Right atrium auricular region (tissue), 2 donors: Measurements from ENCODE around the gene DGKE. TPM values are rescaled to one million over a fixed set of nuclear protein-coding genes. Genes with fewer than 3 reads are reported as not detected.

Experiments used
- DNase-seq: peaks from one replicate; pipeline ENCODE4 v3.0.0-alpha.2; 2019; ENCODE audit warnings: low spot score
- H3K27ac ChIP-seq, 2 donors: fragments of 200-600 bp; sonication (generic); 1 replicate in 1 of 2; 2 replicates in 1 of 2; pipeline ENCODE4 v1.5.1; 2016 to 2019
- H3K27me3 ChIP-seq, 2 donors: fragments of 200-600 bp; sonication (generic); one replicate each; pipeline versions ENCODE4 v1.5.1 to v1.6.0; 2017 to 2019
- H3K36me3 ChIP-seq: fragments of 200-600 bp; sonication (generic); one replicate; pipeline ENCODE4 v1.5.1; 2016
- H3K4me1 ChIP-seq, 2 donors: fragments of 200-600 bp; sonication (generic); one replicate each; pipeline versions ENCODE4 v1.5.1 to v1.6.0; 2017 to 2019
- H3K4me3 ChIP-seq, 2 donors: fragments of 200-600 bp; sonication (generic); 1 replicate in 1 of 2; 2 replicates in 1 of 2; pipeline ENCODE4 v1.5.1; 2017 to 2019; ENCODE audit warnings: mild to moderate bottlenecking in 1 of 2, moderate library complexity in 1 of 2
- H3K9me3 ChIP-seq, 2 donors: fragments of 200-600 bp; sonication (generic); one replicate each; pipeline ENCODE4 v1.5.1; 2019
- CTCF ChIP-seq, 2 donors: fragments of 200-600 bp; sonication (generic); IDR thresholded peaks; one replicate each; pipeline ENCODE4 v1.5.1; 2019; ENCODE audit warnings: antibody characterized with exemption in 2 of 2
- total RNA-seq, 2 donors: library from RNA; depleted of rRNA; stranded (reverse); fragments of >200 nt; gene quantifications; one replicate each; pipeline ENCODE4 v1.1.0, GENCODE V29; 2016

The DGKE gene
- total RNA-seq, 2 donors from 2014 or later = 3.4 to 3.7 TPM

GRCh38 chr17:56830726-56831368 is 3.1 kb upstream of the DGKE start:
- no peaks in the 10 kb centered on the region for H3K36me3 ChIP-seq
- no peaks in the 10 kb centered on the region for H3K9me3 ChIP-seq
- H3K27me3 ChIP-seq = no peaks in the 10 kb centered on the region
- DNase-seq = no peak
- H3K4me1 ChIP-seq = peaks cover 0 to 25% of the 10 kb centered on the region in 2 donors
- H3K4me3 ChIP-seq = no peak overlapping the region
- H3K27ac ChIP-seq = no peak overlapping the region
- no peak for TF ChIP-seq CTCF (IDR thresholded peaks at IDR 0.05)

GRCh38 chr17:56831369-56832095 is 2.4 kb upstream of the DGKE start:
- Histone ChIP-seq H3K27me3 (no peaks in the 10 kb centered on the region), H3K4me3 (no peak overlapping the region), H3K36me3 (no peaks in the 10 kb centered on the region), H3K9me3 (no peaks in the 10 kb centered on the region), H3K27ac (no peak overlapping the region), H3K4me1 (peaks cover 0 to 32% of the 10 kb centered on the region in 2 donors)
- no peak for DNase-seq
- TF ChIP-seq CTCF (IDR thresholded peaks at IDR 0.05) = no peak

- H3K27me3 ChIP-seq = no peaks in the 10 kb centered on the region
- H3K9me3 ChIP-seq = no peaks in the 10 kb centered on the region
- H3K4me3 ChIP-seq = peak overlapping the region in 1 of 2 donors; percentile 92
- no peak overlapping the region for H3K27ac ChIP-seq
- DNase-seq = no peak
- peaks cover 0 to 34% of the 10 kb centered on the region in 2 donors for H3K4me1 ChIP-seq
- H3K36me3 ChIP-seq = no peaks in the 10 kb centered on the region
- TF ChIP-seq CTCF (IDR thresholded peaks at IDR 0.05) = no peak
Observed at GRCh38 chr17:56832446-56832845, 1.5 kb upstream of the DGKE start.

GRCh38 chr17:56833057-56833808 is 718 bp upstream of the DGKE start:
- no peaks in the 10 kb centered on the region for H3K27me3 ChIP-seq
- H3K4me3 ChIP-seq = peak overlapping the region; percentile 76 to 92
- no peaks in the 10 kb centered on the region for H3K36me3 ChIP-seq
- peaks cover 0 to 34% of the 10 kb centered on the region in 2 donors for H3K4me1 ChIP-seq
- peak overlapping the region; percentile 93 to 95 for H3K27ac ChIP-seq
- H3K9me3 ChIP-seq = no peaks in the 10 kb centered on the region
- peak; percentile 64 for DNase-seq
- TF ChIP-seq CTCF (IDR thresholded peaks at IDR 0.05) = no peak

GRCh38 chr17:56834380-56835263 is 671 bp downstream of the DGKE start:
- Histone ChIP-seq H3K27me3 (no peaks in the 10 kb centered on the region), H3K27ac (peak overlapping the region; percentile 93 to 95), H3K4me1 (peaks cover 0 to 34% of the 10 kb centered on the region in 2 donors), H3K9me3 (no peaks in the 10 kb centered on the region), H3K36me3 (no peaks in the 10 kb centered on the region), H3K4me3 (peak overlapping the region; percentile 76 to 92)
- TF ChIP-seq CTCF (IDR thresholded peaks at IDR 0.05) = peak in 1 of 2 donors; percentile 26
- DNase-seq = no peak
